Measurements from ENCODE around the gene TEX36.
"Not testable (repeated sequence)": the region's sequence is repeated elsewhere in the genome, so short reads cannot be mapped to it uniquely, and the experiment has no call there.

The TEX36 gene

DNA sequence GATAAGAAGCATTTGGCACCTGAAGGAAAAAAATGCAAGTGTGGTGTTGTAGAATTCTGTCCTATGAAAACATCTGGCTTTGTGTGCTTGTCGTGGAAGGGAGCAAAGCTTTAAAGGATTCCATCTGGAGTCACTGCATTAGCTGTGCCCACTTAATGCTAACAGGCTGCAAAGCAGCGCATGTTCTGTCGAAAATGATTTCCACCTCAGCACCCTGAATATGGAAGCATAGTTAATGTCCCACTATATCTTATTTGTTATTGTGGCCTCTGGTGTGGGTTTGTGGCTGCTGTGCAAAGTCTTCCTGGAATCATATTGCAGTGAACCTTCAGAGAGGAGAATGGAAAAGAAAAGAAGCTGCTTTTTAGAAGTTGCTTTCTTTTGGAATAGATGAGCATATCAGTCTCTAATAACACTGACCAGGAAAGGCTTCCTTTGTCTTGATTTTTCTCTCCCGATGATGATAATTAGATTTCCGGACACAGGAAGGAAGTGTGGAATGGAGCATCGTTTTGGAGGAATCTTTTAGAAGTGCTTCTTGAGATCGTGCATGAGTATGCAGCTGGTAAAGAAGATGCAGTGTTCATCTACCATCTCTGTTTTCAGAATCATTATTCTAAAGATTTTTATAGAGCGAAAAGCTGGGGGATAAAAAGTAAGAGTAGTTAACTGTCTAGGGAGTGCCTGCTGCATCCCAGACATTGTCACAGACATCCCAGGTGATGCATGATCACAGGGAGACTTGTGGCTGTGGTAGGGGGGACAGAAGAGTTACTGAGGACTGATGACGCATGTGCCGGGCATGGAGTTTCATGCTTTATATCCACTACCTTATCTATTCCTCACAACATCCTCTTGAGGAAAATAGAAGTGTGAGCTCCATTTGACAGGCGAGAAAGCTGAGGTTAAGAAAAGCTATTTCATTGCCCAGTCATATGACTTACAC lies 54.6 kb downstream of the TEX36 start:
- DNase-seq = no peak

DNA sequence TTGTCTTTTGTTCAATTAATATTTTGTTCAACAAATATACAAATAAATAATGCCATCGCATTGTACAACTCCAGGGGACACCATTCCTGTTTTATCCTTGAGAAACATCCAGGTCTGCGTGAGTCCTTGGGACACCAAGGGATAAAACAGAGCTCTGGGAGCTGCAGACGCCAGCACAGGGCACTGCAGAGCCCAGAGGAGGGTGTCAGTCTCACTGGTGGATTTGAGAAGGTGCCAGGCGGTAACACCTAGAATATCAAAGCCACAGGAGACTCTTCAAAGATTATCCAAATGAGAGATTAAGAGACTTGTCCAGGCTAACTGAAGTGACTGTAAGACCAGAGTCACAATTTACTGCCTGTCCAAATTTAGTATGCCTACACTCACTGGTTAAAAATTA lies 55.3 kb downstream of the TEX36 start:
- DNase-seq = no peak

- DNase-seq = no peak
Observed at GRCh38 chr10:125626671-125627070, 56.3 kb downstream of the TEX36 start.

DNA sequence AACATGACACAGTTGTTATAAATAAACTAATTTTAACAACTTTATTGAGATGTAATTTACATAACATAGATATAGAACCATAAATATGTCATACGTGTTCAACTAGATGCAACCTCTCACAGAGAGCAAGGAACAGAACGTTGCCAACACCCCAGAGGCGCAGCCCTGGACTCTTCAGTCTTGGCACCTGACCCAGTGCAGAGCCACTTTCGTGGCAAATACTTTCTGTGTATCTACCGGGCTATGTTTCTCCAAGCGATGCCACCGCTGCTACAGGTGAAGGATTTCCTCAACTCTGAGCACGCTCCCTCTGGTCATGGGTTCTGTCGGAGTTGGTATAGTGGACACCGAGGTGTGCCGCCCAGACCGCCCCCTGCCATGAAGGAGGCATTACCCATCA lies 57.4 kb downstream of the TEX36 start:
- no peak for DNase-seq

- DNase-seq = no peak
Observed at GRCh38 chr10:125624800-125625199, 58.2 kb downstream of the TEX36 start.

GRCh38 chr10:125621052-125621451 lies 61.9 kb downstream of the TEX36 start:
- DNase-seq = no peak

GRCh38 chr10:125620401-125620800 lies 62.6 kb downstream of the TEX36 start:
- DNase-seq = no peak

DNA sequence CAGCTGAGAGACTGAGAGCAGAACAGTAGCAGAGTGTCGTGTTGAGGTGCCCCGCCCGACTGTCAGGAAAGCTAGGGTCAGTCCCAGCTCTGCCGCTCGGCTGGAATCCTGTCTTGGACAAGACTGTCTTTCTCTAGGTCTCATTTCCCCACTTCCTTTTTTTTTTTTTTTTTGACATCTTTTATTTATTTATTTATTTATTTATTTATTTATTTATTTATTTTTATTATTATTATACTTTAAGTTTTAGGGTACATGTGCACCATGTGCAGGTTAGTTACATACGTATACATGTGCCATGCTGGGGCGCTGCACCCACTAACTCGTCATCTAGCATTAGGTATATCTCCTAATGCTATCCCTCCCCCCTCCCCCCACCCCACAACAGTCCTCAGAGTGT lies 69.9 kb downstream of the TEX36 start:
- not testable (repeated sequence) for DNase-seq

- DNase-seq = no peak
Observed at GRCh38 chr10:125611756-125612155, 71.2 kb downstream of the TEX36 start.

DNA sequence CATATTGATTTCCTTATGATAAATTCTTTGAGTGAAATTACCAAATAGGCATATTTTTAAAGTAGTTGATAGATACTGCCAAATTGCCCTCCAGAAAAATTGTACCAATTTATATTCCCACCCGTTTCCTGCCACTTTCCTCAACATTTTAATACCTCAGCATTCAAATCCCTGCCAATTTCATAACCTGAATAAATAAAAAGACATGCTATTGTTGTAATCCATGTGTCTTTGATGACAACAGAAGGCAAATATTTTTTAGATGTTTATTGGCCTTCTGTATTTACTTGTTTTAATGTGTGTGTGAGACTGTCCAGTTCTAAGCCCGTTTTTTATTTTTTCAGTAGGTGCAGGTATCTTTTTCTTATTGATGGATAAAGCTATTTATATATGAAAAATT lies 71.7 kb downstream of the TEX36 start:
- no peak for DNase-seq

DNA sequence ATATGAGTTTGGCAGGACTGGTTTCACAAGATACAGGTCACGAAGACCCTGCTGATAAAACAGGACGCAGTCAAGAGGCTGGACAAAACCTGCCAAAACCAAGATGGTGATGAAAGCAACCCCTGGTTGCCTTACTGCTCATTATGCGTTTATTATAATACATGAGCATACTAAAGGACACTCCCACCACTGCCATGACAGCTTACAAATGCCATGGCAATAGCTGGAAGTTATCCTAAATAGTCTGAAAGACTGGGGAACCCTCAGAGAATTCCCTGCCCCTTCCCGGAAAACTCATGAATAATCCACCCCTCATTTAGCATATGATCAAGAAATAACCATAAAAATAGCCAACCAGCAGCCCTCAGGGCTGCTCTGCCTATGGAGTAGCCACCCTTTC lies 73.1 kb downstream of the TEX36 start:
- no peak for DNase-seq

GRCh38 chr10:125608474-125608873 lies 74.5 kb downstream of the TEX36 start:
- no peak for DNase-seq

DNA sequence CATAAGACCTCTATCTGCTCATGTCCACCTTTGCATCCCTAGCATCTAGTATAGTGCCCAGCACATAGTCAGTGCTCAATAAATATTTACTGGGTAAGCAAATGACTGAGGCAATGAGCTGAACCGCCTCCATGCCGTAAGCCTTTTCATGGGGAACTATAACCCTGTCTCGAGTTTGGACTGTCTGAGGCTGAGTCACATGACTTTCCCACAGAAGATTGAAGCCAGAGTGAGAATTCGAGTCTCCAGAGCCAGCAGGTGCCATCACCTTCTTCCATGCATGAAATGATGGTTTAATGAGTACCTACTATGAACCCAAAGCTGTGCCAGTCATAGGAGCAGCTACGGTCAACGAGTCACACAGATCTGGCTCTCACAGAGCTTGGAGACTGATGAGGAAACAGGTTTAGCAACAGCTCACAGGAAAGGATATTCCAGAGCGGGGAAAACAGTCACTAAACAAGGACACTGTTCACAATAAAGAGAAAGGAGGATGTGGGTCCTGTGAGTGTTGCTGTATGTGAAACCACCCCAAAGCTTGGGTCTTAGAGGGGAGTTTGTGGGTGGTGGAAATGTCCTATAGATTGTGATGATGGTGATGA lies 75.2 kb downstream of the TEX36 start:
- no peak for DNase-seq

DNA sequence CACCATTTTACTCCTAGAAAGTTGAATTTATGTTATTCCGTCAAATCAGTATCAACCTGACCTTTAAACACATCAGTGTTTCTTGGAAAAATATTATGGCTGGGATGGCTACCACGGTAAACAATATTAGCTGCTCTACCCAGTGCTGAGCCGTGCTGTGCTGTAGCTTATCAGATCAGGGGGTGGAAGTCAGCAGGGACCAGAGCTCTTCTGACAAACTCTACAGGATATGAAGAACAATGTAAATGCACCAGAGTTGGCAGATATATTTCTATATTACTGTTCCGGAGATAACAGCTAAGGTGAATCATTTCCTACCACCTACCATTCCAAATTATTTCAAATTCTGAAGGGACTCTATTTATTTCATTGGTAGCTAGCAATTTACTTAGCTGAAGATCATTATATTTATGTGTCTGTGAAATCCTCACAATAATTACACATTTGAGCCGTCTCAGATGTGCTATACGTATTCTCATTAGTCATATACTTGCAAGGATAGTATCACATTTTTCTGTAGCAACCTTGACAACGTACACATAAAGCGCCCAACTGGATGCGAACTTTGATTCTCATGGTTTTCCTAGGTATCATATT lies 76.5 kb downstream of the TEX36 start:
- DNase-seq = no peak

Data from stimulated activated CD4-positive, alpha-beta T cell treated with anti-CD3 and anti-CD28 coated beads, Interleukin-15, amount 100 ng/mL, for 24 hours (primary cell).